GM18519 (cell line): ENCODE measurements around the gene RBP3.

Experiments
- ATAC-seq: cut with Tn5 transposase; IDR thresholded peaks from one replicate; pipeline ENCODE4 v1.9.1; 2021; ENCODE audit warnings: mild to moderate bottlenecking, moderate library complexity; ENCODE audit not compliant: unreplicated experiment, low FRiP score

The RBP3 gene

DNA sequence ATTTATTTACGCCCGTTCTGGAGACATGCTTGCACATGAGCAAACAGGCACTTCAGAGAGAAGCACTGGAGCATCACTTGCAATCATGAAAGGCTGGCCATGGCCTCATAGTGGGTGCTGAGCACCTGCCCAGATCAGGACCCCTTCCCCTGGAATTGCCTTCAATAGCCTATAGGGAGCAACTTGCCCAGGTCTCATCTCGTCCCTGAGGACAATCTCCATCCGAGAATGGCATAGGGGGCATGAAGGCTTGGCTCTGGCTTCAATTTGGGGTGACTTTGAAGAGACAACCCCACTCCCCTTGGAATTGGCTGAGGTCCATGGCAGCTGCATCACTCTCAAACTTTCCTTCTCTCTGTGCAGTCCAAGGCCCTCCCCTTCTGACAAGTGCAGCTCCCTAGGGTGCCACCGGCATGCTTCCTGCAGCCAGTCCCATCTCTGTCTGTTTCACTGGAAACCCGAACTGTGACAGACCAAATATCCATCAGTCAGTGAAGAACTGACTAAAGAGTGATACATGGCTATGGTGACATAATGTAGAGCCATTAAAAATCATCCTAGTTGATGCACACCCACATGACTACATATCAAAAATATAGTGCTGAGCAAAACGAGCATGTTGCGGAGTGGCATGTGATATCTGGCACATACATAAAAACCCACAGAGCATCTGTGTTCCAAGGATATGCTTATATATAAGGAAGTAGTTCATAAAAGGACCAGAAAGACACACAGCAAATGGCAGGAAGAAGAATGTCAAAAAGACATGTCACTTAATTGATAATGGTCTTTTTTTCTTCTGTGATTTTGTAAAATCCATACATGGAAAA is 13.5 kb upstream of the RBP3 start:
- ATAC-seq = no peak

DNA sequence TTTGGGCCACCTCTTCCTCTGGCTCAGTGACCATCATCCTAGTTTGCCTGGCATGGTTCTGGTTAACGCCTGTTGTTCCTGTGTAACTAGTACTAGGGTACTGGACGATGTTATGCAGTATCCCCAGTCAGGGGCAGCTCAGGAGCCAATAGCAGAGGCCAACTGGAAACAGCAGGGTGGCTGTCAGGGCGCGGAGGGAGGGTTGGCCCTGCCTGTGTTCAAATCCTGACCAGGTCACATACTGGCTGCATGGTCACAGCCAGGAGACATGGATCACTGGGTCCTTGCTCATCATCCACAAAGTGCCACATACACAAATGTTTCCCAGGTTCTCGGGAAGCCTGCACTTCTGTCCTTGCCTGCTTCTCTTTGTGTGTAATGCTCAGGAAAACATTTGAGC is 12.3 kb upstream of the RBP3 start:
- ATAC-seq = no peak

- ATAC-seq = no peak
These were observed 11.6 kb upstream of the RBP3 start for GRCh38 chr10:47336387-47337134.

DNA sequence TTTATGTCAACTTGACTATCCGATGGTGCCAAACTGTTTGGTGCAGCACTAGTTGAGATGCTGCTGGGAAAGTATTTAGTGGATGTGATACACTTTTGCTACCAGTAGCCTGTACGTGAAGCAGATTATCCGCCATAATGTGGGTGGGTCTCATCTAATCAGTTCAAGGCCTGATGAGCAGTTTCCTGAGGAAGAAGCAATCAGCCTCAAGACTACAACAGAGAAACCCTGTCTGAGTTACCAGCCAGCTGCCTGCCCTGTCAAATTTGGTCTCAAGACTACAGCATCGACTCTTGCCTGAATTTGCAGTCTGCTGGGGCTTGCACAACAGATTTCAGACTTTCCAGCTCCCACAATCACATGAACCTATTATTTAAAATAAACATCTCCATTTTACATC is 10.9 kb upstream of the RBP3 start:
- no peak for ATAC-seq

DNA sequence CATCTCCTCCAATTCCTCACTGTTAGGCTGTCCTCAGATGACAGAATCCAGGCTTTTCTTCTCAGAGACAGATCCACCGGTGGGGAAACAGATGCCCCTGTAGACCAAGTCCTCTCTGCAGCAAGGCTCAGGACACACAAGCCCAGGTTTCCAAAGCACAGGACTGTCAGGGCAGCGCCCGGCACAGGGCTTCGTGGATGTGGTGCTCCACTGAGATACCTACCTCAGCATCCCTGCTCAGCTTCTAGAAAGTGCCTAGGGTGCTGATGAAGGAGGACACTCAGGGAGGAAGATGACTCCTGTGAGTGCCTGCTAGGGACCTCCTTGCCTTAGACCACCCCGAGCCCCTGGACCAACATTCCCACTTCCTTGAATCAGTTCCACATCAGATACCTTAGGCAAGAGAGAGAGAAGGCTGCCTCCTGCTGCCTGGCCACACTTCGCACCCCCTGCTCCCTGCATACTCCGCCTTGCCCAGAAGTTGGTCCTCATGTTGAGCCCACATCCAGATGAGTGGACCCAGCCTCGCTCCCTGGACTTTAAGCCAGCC is 8.9 kb upstream of the RBP3 start:
- ATAC-seq = no peak

DNA sequence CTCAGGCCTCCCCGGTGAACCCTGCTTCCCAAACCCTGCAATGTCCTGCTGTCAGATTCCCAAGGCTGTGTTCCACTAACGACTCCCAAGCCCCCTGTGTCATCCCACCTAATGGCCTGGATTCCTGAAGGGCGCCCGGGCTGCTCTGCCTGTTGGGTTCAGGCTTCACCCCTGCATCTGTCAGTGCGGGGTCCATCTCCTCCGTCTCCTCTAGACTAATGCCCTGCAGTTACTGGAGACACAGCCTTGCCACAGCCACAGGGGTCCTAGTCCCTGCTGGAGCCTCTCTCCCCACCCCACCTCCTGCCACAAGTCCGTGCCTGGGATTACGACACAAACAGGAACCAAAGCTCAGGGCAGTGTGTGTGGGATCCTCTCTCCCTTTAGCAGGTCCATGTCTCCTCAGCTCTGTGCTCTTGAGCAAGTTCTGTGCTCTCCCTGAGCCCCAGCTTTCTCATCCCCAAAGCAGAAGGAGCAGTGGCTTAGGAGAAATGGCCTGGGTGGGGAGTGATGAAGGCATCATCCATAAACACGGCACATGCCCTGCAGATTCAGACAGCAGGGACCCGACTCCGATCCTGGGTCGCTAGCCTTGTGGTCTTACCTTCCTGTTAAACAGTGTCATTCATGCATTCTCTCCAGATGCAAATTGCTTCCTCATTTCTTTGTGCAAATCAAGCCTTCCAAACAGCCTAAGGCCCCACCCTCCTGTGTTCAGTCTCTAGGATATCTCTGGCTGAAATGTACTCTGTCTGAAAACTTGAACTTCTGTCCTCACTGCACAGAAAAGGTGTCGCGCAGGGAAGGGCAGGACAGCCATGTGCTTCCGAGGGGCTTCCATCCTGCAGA is 8.2 kb upstream of the RBP3 start:
- no peak for ATAC-seq

- no peak for ATAC-seq
These were observed 7.5 kb upstream of the RBP3 start for GRCh38 chr10:47340608-47341170.

GRCh38 chr10:47344996-47345870 is 2.9 kb upstream of the RBP3 start:
- ATAC-seq = no peak

GRCh38 chr10:47346581-47347302 is 1.4 kb upstream of the RBP3 start:
- ATAC-seq = no peak

DNA sequence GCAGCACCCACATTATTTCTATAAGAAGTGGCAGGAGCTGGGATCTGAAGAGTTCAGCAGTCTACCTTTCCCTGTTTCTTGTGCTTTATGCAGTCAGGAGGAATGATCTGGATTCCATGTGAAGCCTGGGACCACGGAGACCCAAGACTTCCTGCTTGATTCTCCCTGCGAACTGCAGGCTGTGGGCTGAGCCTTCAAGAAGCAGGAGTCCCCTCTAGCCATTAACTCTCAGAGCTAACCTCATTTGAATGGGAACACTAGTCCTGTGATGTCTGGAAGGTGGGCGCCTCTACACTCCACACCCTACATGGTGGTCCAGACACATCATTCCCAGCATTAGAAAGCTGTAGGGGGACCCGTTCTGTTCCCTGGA is 874 bp upstream of the RBP3 start:
- no peak for ATAC-seq

GRCh38 chr10:47348661-47349470 is 703 bp downstream of the RBP3 start:
- ATAC-seq = no peak

- ATAC-seq = no peak
These were observed 1.4 kb downstream of the RBP3 start for GRCh38 chr10:47349516-47349915.

DNA sequence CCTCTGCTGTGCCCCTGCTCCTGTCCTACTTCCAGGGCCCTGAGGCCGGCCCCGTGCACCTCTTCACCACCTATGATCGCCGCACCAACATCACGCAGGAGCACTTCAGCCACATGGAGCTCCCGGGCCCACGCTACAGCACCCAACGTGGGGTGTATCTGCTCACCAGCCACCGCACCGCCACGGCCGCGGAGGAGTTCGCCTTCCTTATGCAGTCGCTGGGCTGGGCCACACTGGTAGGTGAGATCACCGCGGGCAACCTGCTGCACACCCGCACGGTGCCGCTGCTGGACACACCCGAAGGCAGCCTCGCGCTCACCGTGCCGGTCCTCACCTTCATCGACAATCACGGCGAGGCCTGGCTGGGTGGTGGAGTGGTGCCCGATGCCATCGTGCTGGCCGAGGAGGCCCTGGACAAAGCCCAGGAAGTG is 1.8 kb downstream of the RBP3 start:
- no peak for ATAC-seq

- no peak for ATAC-seq
These were observed 2.8 kb downstream of the RBP3 start for GRCh38 chr10:47350671-47351640.

GRCh38 chr10:47351899-47352815 is 4.0 kb downstream of the RBP3 start:
- ATAC-seq = no peak

DNA sequence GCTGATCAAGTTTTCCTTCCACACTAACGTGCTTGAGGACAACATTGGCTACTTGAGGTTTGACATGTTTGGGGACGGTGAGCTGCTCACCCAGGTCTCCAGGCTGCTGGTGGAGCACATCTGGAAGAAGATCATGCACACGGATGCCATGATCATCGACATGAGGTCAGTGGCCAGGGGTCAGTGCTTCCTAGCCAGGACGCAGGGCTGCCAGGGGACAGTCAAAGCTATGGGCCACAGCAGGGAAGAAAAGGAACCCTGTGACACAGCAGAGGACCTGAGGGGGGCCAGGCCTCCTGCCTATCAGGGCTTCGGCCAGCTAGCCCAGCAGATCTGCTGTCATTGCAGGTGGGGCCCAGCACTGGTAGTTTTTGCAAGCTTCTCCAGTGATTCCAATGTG is 5.2 kb downstream of the RBP3 start:
- ATAC-seq = no peak
